Measurements from ENCODE around the gene TOM1L2.

The TOM1L2 gene

DNA sequence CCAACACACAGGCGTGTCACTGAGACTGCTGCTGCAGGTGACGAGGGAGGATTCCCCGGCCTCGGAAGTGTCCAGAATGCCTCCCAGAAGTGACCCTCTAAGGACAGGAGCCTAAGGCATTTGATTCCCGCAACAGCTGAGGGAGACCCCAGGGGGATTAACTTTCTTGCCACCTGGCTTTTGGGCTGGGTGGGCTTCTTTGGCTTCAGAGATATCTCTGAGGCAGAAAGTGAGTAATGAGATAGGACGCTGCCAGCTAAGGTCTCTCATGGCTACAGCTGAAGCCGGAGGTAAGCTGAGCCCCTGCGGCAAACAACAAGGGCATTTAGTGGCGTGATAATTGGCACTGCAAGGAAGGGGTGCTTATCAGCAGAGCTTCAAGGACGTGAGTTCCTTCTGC is 17.4 kb upstream of the TOM1L2 start:
- no peaks in the 10 kb centered on the region for H3K27me3 ChIP-seq (ENCODE audit: insufficient read depth, low read length)
- peaks cover 3% of the 10 kb centered on the region for H3K4me1 ChIP-seq (ENCODE audit: insufficient read depth, low read length)
- no peak overlapping the region for H2AFZ ChIP-seq (ENCODE audit: low read depth, low read length)
- no peaks in the 10 kb centered on the region for H3K9me3 ChIP-seq (ENCODE audit: low read length)
- no peak overlapping the region for H3K4me3 ChIP-seq (ENCODE audit: low read length)
- no peaks in the 10 kb centered on the region for H3K36me3 ChIP-seq (ENCODE audit: insufficient read depth, low read length)

DNA sequence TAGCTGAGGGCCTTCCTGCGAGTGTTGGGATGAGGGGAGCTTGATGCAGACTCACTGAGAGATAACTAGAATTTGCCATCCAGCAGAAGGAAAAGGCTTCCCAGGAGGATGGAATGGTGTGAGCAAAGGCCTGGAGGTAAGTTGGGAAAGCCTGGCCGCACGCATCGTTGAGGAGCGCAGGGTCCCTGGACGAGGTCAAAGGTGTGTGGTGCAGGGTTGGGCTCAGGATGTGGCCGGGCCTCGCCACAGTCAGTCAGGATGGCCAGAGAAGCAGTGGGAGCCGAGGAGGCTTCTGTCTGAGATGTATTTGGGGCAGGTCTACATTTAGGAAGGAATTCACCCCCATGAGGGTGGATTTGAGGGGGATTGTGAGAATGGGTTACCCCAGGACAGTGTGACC is 16.9 kb upstream of the TOM1L2 start:
- Histone ChIP-seq H3K27me3 (ENCODE audit: insufficient read depth, low read length) (no peaks in the 10 kb centered on the region), H3K9me3 (ENCODE audit: low read length) (no peaks in the 10 kb centered on the region), H2AFZ (ENCODE audit: low read depth, low read length) (no peak overlapping the region), H3K4me1 (ENCODE audit: insufficient read depth, low read length) (no peaks in the 10 kb centered on the region), H3K4me3 (ENCODE audit: low read length) (no peak overlapping the region), H3K36me3 (ENCODE audit: insufficient read depth, low read length) (no peaks in the 10 kb centered on the region)

DNA sequence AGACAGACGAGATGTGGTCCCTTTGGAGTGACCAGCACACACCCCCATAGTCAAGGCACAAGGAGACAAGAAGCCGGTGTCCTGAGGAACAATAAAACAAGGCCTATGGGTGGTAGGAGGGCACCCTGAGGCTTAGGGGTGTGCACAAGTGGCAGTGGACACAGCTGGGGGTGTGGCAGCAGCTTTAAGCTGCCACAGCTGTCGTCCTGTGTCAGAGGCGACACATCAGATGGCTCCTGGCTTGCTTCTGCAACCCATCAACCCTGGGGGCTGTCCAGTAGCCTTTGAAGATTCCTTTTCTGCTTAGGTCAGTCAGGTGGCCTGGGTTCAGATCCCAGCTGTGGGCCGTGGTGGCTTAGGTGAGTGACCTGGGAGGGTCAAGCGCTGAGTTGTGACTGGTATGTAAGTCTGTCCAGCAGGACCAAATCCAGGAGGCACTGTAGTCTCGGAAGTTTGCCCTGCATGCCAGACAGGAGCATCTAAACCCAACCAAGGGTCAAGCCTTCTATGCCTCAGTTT is 16.3 kb upstream of the TOM1L2 start:
- Histone ChIP-seq H3K4me3 (ENCODE audit: low read length) (no peak overlapping the region), H3K36me3 (ENCODE audit: insufficient read depth, low read length) (no peaks in the 10 kb centered on the region), H3K9me3 (ENCODE audit: low read length) (no peaks in the 10 kb centered on the region), H2AFZ (ENCODE audit: low read depth, low read length) (no peak overlapping the region), H3K4me1 (ENCODE audit: insufficient read depth, low read length) (no peaks in the 10 kb centered on the region), H3K27me3 (ENCODE audit: insufficient read depth, low read length) (no peaks in the 10 kb centered on the region)

DNA sequence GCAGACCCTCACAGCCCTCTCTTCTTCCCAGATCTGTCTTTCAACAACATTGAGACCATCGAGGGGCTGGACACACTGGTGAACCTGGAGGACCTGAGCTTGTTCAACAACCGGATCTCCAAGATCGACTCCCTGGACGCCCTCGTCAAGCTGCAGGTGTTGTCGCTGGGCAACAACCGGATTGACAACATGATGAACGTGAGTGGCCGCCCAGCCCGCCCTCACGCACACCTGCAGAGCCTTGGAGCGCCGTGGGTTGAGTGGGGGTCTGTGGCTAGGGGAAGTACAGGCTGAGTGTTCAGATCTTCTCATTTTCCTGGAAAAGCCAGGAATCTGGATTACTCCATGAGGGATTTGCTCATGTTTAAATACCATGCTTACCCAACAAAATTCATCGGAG is 15.7 kb upstream of the TOM1L2 start:
- H3K4me1 ChIP-seq (ENCODE audit: insufficient read depth, low read length): no peaks in the 10 kb centered on the region
- H3K27me3 ChIP-seq (ENCODE audit: insufficient read depth, low read length): no peaks in the 10 kb centered on the region

DNA sequence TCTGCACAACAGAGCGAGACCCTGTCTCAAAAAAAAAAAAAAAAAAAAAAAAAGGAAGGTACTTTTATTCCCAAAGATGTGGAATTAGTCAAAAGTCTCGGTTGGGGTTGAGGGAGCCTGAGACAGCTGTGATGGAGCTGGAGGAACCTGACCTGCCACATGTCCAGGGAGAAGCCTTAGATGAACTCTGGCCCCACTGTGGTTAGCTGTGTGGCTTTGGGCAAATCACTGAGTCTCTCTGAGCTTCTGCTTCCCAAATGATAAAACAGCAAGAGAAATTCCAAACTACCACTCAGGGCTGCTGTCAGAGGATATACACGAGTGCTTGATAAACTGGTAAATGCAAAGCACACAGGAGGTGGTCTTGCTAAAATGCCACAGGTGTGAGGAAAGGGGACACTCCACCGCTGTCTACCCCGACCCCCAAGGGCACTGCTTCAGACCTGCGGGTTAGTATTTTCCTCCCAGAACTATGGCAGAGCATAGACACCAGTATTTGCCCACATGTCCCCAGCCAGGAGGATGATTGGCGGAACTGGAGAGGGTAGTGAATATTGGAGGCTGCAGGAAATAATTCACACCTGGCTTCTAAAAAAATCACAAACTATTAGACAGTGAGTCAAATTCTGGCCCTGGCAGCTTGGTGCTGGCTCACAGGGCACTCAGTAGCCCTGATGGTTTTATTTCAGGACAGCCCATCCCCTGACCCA is 15.1 kb upstream of the TOM1L2 start:
- H3K4me1 ChIP-seq (ENCODE audit: insufficient read depth, low read length): no peaks in the 10 kb centered on the region
- no peaks in the 10 kb centered on the region for H3K36me3 ChIP-seq (ENCODE audit: insufficient read depth, low read length)
- no peak overlapping the region for H3K4me3 ChIP-seq (ENCODE audit: low read length)
- no peaks in the 10 kb centered on the region for H3K9me3 ChIP-seq (ENCODE audit: low read length)
- H2AFZ ChIP-seq (ENCODE audit: low read depth, low read length): no peak overlapping the region
- no peaks in the 10 kb centered on the region for H3K27me3 ChIP-seq (ENCODE audit: insufficient read depth, low read length)

More for the DNA sequence above, 15.7 kb upstream of the TOM1L2 start:
- Histone ChIP-seq H3K9me3 (ENCODE audit: low read length) (no peaks in the 10 kb centered on the region), H3K36me3 (ENCODE audit: insufficient read depth, low read length) (no peaks in the 10 kb centered on the region), H2AFZ (ENCODE audit: low read depth, low read length) (no peak overlapping the region), H3K4me3 (ENCODE audit: low read length) (no peak overlapping the region)

DNA sequence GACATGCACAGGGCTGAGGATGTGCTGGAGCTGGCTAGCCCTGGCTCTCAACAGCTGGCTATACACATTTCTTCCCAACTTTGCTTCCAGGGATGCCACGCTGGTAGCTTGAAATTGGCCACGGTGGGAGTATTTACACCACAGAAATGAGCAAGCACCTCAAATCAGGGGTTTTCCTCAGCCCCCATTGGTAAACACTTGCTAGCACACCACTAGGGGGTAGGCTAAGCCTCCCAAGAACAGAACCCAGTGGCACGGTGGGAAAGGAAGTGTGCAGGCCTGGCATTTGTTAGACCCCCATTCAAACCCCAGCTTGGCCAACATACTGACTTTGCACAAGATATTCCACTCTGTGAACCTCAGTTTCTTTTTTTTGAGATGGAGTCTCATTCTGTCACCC is 13.4 kb upstream of the TOM1L2 start:
- Histone ChIP-seq H3K4me1 (ENCODE audit: insufficient read depth, low read length) (no peaks in the 10 kb centered on the region), H3K27me3 (ENCODE audit: insufficient read depth, low read length) (no peaks in the 10 kb centered on the region), H2AFZ (ENCODE audit: low read depth, low read length) (no peak overlapping the region), H3K9me3 (ENCODE audit: low read length) (no peaks in the 10 kb centered on the region), H3K36me3 (ENCODE audit: insufficient read depth, low read length) (no peaks in the 10 kb centered on the region), H3K4me3 (ENCODE audit: low read length) (no peak overlapping the region)

DNA sequence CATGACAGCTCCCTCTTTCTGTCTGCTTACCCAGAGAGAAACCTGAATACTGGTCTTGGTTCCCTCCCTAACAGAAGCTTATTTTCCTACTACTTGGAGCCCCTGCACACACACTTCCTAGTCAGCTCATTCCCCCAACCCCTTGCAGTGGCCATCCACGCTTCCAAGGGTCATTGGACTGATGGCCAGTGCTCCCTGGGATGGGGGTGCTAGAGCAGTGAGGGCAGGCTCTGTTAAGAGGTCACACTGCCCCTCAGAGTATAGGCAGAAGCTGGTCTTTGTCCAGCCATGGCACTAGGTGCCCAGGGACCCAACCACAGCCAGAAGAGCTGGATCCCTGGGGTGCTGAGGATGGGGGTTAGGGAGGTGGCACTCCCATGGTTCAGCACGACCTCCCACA is 13.0 kb upstream of the TOM1L2 start:
- Histone ChIP-seq H3K4me3 (ENCODE audit: low read length) (no peak overlapping the region), H3K4me1 (ENCODE audit: insufficient read depth, low read length) (no peaks in the 10 kb centered on the region), H3K9me3 (ENCODE audit: low read length) (no peaks in the 10 kb centered on the region), H3K27me3 (ENCODE audit: insufficient read depth, low read length) (no peaks in the 10 kb centered on the region), H2AFZ (ENCODE audit: low read depth, low read length) (no peak overlapping the region), H3K36me3 (ENCODE audit: insufficient read depth, low read length) (no peaks in the 10 kb centered on the region)

DNA sequence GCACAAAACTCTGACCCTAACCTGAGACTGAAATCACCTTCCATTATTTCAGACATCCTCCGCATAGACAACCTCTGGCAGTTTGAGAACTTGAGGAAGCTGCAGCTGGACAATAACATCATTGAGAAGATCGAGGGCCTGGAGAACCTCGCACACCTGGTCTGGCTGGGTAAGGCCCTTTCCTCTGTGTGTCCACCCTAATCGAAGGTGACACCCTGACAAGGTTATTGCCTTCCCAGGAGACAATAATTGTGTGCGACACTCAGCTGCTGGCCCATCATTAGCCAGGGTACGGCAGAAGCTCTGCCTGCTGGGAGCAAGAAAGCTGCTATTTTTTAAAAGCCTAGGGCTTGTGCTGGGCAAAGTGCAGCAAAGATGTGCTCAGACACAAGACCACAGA is 11.6 kb upstream of the TOM1L2 start:
- H3K27me3 ChIP-seq (ENCODE audit: insufficient read depth, low read length): no peaks in the 10 kb centered on the region
- no peaks in the 10 kb centered on the region for H3K4me1 ChIP-seq (ENCODE audit: insufficient read depth, low read length)
- no peak overlapping the region for H3K4me3 ChIP-seq (ENCODE audit: low read length)
- no peaks in the 10 kb centered on the region for H3K9me3 ChIP-seq (ENCODE audit: low read length)
- H3K36me3 ChIP-seq (ENCODE audit: insufficient read depth, low read length): no peaks in the 10 kb centered on the region
- H2AFZ ChIP-seq (ENCODE audit: low read depth, low read length): no peak overlapping the region

DNA sequence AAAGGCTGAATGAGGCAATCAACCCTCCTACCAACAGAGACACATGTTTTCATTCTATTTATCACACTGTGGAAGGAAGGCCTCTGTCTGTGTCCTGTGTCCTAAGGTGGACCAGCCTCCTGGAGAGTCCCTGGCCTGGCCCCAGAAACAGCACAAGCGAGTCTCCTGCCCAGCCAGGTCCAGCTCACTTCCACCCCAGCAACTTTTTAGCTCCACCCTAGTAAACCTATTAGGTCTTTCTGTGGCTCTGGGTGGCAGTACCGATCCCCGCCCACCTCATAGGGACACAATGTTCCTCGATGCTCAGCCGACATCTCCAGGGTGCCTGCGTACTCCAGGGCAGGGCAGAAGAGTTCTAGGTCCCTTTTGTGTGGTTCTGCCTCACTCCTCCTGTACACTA is 11.2 kb upstream of the TOM1L2 start:
- Histone ChIP-seq H3K36me3 (ENCODE audit: insufficient read depth, low read length) (no peaks in the 10 kb centered on the region), H3K9me3 (ENCODE audit: low read length) (no peaks in the 10 kb centered on the region), H2AFZ (ENCODE audit: low read depth, low read length) (no peak overlapping the region), H3K27me3 (ENCODE audit: insufficient read depth, low read length) (no peaks in the 10 kb centered on the region), H3K4me3 (ENCODE audit: low read length) (no peak overlapping the region), H3K4me1 (ENCODE audit: insufficient read depth, low read length) (no peaks in the 10 kb centered on the region)

DNA sequence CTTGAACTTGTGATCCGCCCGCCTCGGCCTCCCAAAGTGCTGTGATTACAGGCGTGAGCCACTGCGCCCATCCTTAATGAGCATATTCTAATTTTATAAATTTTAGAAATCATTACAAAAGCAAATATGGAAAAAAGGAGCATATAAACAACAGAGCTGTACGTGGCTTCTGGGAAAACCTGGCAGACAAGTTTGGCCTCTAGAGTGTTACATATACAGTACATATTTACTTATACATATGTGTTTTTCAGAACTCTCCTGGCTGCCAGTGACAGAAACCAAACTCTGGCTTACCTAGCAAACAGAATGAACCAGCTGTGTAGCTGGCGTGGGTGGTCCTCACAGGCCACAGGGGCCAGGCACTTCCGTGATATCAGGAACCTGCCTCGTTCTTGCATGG is 10.6 kb upstream of the TOM1L2 start:
- H3K36me3 ChIP-seq (ENCODE audit: insufficient read depth, low read length): no peaks in the 10 kb centered on the region
- H3K27me3 ChIP-seq (ENCODE audit: insufficient read depth, low read length): no peaks in the 10 kb centered on the region
- H3K4me3 ChIP-seq (ENCODE audit: low read length): no peak overlapping the region
- no peaks in the 10 kb centered on the region for H3K9me3 ChIP-seq (ENCODE audit: low read length)
- H3K4me1 ChIP-seq (ENCODE audit: insufficient read depth, low read length): no peaks in the 10 kb centered on the region
- H2AFZ ChIP-seq (ENCODE audit: low read depth, low read length): no peak overlapping the region

DNA sequence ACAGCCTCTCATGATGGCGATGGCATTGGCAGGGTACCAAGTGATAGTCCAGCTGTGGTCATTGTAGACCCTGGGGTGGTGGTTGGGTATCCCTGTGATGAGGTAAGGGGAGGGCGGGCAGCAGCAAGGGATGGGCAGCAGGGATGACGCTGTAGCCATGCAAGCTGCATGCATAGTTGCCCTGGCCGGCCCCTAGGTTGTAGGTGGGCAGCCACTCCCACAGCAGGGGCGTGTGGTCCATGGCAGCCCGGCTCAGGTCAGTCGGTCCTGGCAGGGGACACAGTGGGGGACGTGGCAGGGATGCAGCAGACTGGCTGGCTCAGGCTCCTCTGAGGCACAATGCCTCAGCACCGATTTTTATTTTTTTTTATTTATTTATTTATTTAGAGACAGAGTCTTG is 9.1 kb upstream of the TOM1L2 start:
- Histone ChIP-seq H3K9me3 (ENCODE audit: low read length) (no peaks in the 10 kb centered on the region), H3K4me3 (ENCODE audit: low read length) (no peak overlapping the region), H3K36me3 (ENCODE audit: insufficient read depth, low read length) (no peaks in the 10 kb centered on the region), H3K27me3 (ENCODE audit: insufficient read depth, low read length) (no peaks in the 10 kb centered on the region), H2AFZ (ENCODE audit: low read depth, low read length) (no peak overlapping the region), H3K4me1 (ENCODE audit: insufficient read depth, low read length) (peaks cover 2% of the 10 kb centered on the region)

DNA sequence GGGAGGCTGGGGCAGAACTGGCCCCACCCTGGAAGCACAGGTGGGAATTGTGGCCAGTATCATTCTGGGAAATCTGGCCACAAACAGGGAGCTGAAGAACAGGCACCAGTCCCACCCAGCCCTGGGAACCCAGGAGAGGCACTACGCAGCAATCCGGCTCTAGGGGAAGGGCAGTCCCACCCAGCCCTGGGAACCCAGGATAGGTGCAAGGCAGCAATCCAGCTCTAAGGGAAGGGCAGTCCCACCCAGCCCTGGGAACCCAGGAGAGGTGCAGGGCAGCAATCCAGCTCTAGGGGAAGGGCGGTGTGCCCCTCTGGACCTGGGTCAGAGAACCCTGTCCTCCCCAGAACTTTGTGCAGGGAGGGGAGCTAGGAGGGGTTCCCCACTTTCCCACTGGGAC is 7.6 kb upstream of the TOM1L2 start:
- H3K27me3 ChIP-seq (ENCODE audit: insufficient read depth, low read length): no peaks in the 10 kb centered on the region
- H2AFZ ChIP-seq (ENCODE audit: low read depth, low read length): no peak overlapping the region
- no peaks in the 10 kb centered on the region for H3K36me3 ChIP-seq (ENCODE audit: insufficient read depth, low read length)
- no peaks in the 10 kb centered on the region for H3K9me3 ChIP-seq (ENCODE audit: low read length)
- H3K4me3 ChIP-seq (ENCODE audit: low read length): no peak overlapping the region
- peaks cover 2% of the 10 kb centered on the region for H3K4me1 ChIP-seq (ENCODE audit: insufficient read depth, low read length)

DNA sequence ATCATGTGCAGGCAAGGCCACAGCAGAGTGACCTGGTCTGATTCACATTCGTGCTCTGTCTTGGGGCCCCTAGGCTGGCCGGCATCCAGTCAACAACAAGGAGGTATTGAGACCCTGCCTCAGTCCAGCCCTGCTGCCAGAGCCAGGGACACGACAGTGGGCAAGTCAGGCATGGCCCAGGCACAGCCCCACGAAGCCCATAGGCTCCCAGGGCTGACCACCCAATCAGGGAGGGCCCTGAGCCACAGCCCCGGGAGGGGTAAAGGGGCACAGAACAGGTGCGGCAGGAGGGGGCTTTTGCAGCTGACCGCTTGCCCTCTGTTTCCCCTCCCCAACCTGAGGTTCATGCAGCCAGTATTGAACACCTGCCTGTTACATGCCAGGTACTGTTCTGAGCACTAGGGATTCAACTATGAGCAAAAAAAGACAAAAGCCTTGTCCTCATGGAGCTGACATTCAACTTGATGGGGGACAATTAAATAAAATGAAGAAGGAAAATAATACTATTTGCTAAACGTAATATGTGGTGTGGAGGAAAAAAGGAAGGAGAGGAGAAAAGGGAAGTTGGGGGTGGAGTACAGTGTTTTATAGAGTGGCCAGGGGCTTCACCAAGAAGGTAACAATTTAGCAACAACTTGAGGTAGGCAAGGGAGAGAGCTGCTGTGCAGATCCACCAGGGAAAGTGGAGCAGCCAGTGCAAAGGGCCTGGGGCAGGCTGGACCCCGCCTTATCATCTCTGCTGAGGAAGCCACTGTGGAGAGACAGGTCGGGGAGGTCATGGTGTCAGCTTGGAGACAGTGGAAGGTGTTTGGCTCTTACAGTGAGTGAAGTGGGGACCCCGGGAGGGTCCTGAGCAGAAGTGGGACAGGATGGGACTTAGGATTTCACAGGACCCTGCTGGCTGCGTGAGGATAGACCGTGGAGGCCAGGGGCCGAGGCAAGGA is 6.6 kb upstream of the TOM1L2 start:
- Histone ChIP-seq H2AFZ (ENCODE audit: low read depth, low read length) (no peak overlapping the region), H3K9me3 (ENCODE audit: low read length) (no peaks in the 10 kb centered on the region), H3K4me1 (ENCODE audit: insufficient read depth, low read length) (peaks cover 2% of the 10 kb centered on the region), H3K36me3 (ENCODE audit: insufficient read depth, low read length) (no peaks in the 10 kb centered on the region), H3K4me3 (ENCODE audit: low read length) (no peak overlapping the region), H3K27me3 (ENCODE audit: insufficient read depth, low read length) (no peaks in the 10 kb centered on the region)

Measured in neuron (in vitro differentiated cells).